ENCODE measurements around the gene C19orf81.

DNA sequence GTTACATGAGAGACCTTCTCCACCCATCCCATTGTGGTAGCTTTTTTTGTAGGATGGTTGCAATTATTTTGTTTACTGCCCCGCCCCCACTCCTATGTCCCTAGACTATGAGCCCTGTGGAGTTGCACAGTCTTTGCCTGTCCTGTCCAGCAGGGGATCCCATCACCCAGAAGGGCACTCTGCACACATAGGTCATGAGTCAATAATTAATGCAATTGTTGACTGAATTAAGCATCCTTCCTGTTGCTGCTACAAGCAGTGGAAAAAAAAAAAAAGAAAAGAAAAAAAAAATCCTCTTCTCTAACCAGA is 14.2 kb downstream of the C19orf81 start:
- TF ChIP-seq EZH2 (IDR thresholded peaks at IDR 0.05; ENCODE audit: insufficient read depth, poor library complexity, severe bottlenecking) (no peak), EZH2phosphoT487 (IDR thresholded peaks at IDR 0.05; ENCODE audit: insufficient read depth, low read depth) (no peak)

Measured in GM23248 (cell line).